ENCODE data around the gene SLC1A4. TPM values are rescaled to one million over a fixed set of nuclear protein-coding genes. Genes with fewer than 3 reads are reported as not detected.

The SLC1A4 gene
- total RNA-seq, 2 experiments from 2014 or later, result 61.7 to 113 TPM

GRCh38 chr2:64972426-64972825 lies 16.8 kb upstream of the SLC1A4 start:
- no peak for ATAC-seq
- CTCF ChIA-PET, result interaction anchor here (1.1 to 2.4 kb wide), 4 partner anchors 9 to 92 kb away, joined by 3 to 9 read pairs (median 4); partner anchors contain the start of gene SLC1A4
- Mint-ChIP-seq H3K36me3 (no peaks in the 10 kb centered on the region), H3K27me3 (peaks cover 3% of the 10 kb centered on the region), H3K4me1 (peaks cover under 1% of the 10 kb centered on the region), H3K4me3 (no peak overlapping the region), H3K27ac (no peak overlapping the region), H3K9me3 (ENCODE audit: low read depth) (no peaks in the 10 kb centered on the region)
- DNase-seq, result no peak

DNA sequence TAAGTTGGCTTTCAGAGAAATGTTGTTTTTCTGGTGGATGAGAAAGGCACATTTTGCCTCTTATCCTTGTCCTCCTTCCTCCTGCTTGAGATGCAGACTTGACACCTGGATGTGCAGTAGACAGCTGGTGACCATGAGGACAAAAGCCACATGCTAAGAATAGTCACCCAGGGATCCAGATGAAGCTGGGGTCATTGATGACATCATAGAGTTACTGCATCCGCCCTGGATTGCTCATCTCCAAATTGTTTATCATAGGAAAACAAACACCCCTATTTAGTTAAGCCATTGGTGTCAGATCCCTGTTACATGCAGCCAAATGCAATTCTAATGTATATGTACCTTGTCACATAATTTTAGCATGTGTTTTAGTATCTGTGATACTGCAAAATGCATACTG lies 16.3 kb upstream of the SLC1A4 start:
- Mint-ChIP-seq H3K4me3 (no peak overlapping the region), H3K27me3 (peaks cover 4% of the 10 kb centered on the region), H3K36me3 (no peaks in the 10 kb centered on the region), H3K4me1 (peaks cover 4% of the 10 kb centered on the region), H3K9me3 (ENCODE audit: low read depth) (no peaks in the 10 kb centered on the region), H3K27ac (no peak overlapping the region)
- DNase-seq (no peak), ATAC-seq (no peak)
- CTCF ChIA-PET, result interaction anchor here (1.1 to 2.4 kb wide), 4 partner anchors 9 to 92 kb away, joined by 3 to 9 read pairs (median 4); partner anchors contain the start of gene SLC1A4

DNA sequence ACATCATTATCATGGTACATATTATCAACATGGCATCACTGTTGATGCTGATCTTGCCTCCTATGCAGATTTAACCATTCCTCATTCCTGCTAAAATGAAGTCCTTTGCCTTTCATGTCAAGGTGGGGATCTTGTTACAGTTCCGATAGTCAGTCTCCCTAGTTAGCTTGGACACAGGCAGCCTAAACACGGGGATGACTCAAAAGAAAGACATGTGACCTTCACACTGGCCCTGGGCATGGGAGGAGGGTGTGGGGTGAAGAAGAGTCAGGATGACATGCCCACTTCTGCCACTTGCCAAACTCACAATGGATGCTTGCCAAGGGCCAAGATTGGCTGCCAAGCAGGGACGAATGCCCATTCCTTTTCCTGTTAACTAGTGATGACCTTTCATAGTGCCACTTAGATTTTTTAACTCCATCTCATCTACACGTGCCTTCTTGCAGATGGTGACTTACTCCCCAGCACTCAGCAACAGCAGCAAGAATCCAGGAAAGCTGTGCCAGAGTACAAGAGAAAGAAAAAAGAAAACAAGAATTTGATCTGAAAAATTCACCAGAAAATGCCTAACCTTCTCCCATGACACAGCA lies 13.9 kb upstream of the SLC1A4 start:
- Mint-ChIP-seq H3K9me3 (ENCODE audit: low read depth) (no peaks in the 10 kb centered on the region), H3K4me3 (no peak overlapping the region), H3K4me1 (peaks cover 25% of the 10 kb centered on the region), H3K27ac (no peak overlapping the region), H3K36me3 (no peaks in the 10 kb centered on the region), H3K27me3 (peaks cover 5% of the 10 kb centered on the region)
- DNase-seq (no peak), ATAC-seq (no peak)
- CTCF ChIA-PET, result no interaction called here

GRCh38 chr2:64976276-64976675 lies 12.9 kb upstream of the SLC1A4 start:
- ATAC-seq (no peak), DNase-seq (no peak)
- no peak overlapping the region for H3K27ac Mint-ChIP-seq
- peaks cover 31% of the 10 kb centered on the region for H3K4me1 Mint-ChIP-seq
- H3K27me3 Mint-ChIP-seq, result peaks cover 5% of the 10 kb centered on the region
- H3K36me3 Mint-ChIP-seq, result peaks cover 1% of the 10 kb centered on the region
- H3K9me3 Mint-ChIP-seq (ENCODE audit: low read depth), result no peaks in the 10 kb centered on the region
- CTCF ChIA-PET, result no interaction called here
- no peak overlapping the region for H3K4me3 Mint-ChIP-seq

GRCh38 chr2:64978514-64979268 lies 10.5 kb upstream of the SLC1A4 start:
- no peaks in the 10 kb centered on the region for H3K9me3 Mint-ChIP-seq (ENCODE audit: low read depth)

DNA sequence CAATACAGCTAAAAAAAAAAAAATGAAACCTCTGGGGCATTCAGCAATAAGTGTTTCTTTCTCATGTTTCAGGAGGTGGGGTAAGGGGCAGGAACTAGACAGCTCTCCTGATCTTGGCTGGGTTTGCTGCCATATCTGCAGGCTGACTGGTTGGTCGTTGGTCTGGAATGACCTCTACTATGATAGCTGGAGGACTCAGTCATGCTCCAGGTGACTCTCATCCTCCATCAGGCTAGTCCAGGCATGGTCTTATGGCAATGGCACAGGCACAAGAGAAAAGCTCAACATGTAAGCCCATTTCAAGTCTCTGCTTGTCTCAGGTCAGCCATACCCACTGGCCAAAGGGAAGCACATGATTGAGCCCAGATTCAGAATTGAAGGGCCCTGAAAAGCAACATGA lies 9.5 kb upstream of the SLC1A4 start:
- H3K4me3 Mint-ChIP-seq, result no peak overlapping the region
- H3K27me3 Mint-ChIP-seq, result peaks cover 8% of the 10 kb centered on the region
- peaks cover 64% of the 10 kb centered on the region for H3K4me1 Mint-ChIP-seq
- ATAC-seq (no peak), DNase-seq (no peak)
- no peaks in the 10 kb centered on the region for H3K9me3 Mint-ChIP-seq (ENCODE audit: low read depth)
- no peak overlapping the region for H3K27ac Mint-ChIP-seq
- H3K36me3 Mint-ChIP-seq, result peaks cover 7% of the 10 kb centered on the region
- CTCF ChIA-PET, result interaction anchor here (0.6 to 3.5 kb wide), 8 partner anchors 9 to 79 kb away, joined by 3 to 24 read pairs (median 4); no protein-coding TSS in a partner anchor

More at GRCh38 chr2:64978514-64979268, 10.5 kb upstream of the SLC1A4 start:
- Mint-ChIP-seq H3K36me3 (peaks cover 5% of the 10 kb centered on the region), H3K27ac (no peak overlapping the region), H3K4me3 (no peak overlapping the region), H3K4me1 (peaks cover 53% of the 10 kb centered on the region), H3K27me3 (peaks cover 5% of the 10 kb centered on the region)
- DNase-seq (no peak), ATAC-seq (peak; percentile 59)
- CTCF ChIA-PET, result interaction anchor here (0.7 to 3.5 kb wide), 14 partner anchors 10 to 80 kb away, joined by 3 to 24 read pairs (median 4); no protein-coding TSS in a partner anchor

DNA sequence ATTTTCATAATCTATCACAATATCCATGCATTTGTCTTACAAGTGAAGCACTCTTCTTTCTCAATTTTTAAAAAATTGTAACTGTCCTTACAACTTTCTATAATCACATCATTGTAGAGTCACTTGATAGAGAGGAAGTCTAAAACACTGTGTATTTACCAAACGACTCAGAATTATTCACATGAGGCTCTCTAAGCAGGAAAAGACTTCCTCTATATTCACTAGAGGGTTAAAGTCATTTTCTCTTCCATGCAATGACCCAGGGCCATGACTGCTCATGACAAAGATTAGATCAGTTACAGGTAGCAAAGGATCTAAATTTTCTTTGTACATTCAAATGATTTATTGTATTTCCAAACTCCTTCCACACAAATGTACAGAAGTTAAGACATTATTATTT lies 9.0 kb upstream of the SLC1A4 start:
- no peaks in the 10 kb centered on the region for H3K9me3 Mint-ChIP-seq (ENCODE audit: low read depth)
- CTCF ChIA-PET, result interaction anchor here (2.0 to 3.5 kb wide), 2 partner anchors 8 to 62 kb away, joined by 6 to 24 read pairs; no protein-coding TSS in a partner anchor

GRCh38 chr2:64982311-64982857 lies 6.8 kb upstream of the SLC1A4 start:
- Mint-ChIP-seq H3K27me3 (peaks cover 5% of the 10 kb centered on the region), H3K4me1 (peaks cover 90% of the 10 kb centered on the region), H3K9me3 (ENCODE audit: low read depth) (no peaks in the 10 kb centered on the region), H3K4me3 (peak overlapping the region; percentile 8), H3K27ac (peak overlapping the region; percentile 72), H3K36me3 (peaks cover 9% of the 10 kb centered on the region)
- DNase-seq (no peak), ATAC-seq (peak; percentile 56)
- CTCF ChIA-PET, result interaction anchor here (1.1 to 1.5 kb wide), 3 partner anchors 9 to 73 kb away, joined by 3 to 8 read pairs (median 3); no protein-coding TSS in a partner anchor

More for the DNA sequence above, 9.0 kb upstream of the SLC1A4 start:
- Mint-ChIP-seq H3K27me3 (peaks cover 8% of the 10 kb centered on the region), H3K4me1 (peaks cover 68% of the 10 kb centered on the region), H3K4me3 (no peak overlapping the region), H3K36me3 (peaks cover 7% of the 10 kb centered on the region), H3K27ac (no peak overlapping the region)
- no peak for DNase-seq
- no peak for ATAC-seq

DNA sequence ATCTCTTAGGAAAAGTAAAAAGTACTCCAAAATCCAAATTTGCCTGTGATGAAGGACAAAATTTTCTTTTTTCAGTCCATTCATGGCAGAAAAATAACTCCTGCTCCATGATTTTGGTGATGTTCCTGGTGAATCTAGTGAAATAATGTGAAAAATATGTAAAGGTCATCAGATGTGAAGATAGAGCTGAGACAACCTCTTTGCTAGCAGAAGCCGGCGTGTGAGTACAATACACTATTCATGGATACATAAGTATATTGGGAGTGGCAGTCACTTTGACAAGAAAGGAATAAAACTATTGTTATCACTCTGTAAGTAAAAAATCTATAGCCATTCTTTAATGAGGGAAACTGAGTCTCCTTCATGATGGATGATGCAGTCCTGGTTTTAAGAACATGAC lies 6.3 kb upstream of the SLC1A4 start:
- Mint-ChIP-seq H3K9me3 (ENCODE audit: low read depth) (no peaks in the 10 kb centered on the region), H3K4me1 (peaks cover 90% of the 10 kb centered on the region), H3K4me3 (no peak overlapping the region)

GRCh38 chr2:64985447-64985846 lies 3.8 kb upstream of the SLC1A4 start:
- peak overlapping the region; percentile 70 for H3K27ac Mint-ChIP-seq
- peaks cover 13% of the 10 kb centered on the region for H3K36me3 Mint-ChIP-seq
- ATAC-seq (no peak), DNase-seq (peak; percentile 43)
- H3K4me1 Mint-ChIP-seq, result peaks cover 72% of the 10 kb centered on the region
- H3K9me3 Mint-ChIP-seq (ENCODE audit: low read depth), result no peaks in the 10 kb centered on the region
- peak overlapping the region; percentile 4 for H3K4me3 Mint-ChIP-seq
- CTCF ChIA-PET, result interaction anchor here (1.0 to 3.0 kb wide), 3 partner anchors 21 to 70 kb away, joined by 3 to 14 read pairs (median 5); no protein-coding TSS in a partner anchor
- H3K27me3 Mint-ChIP-seq, result peaks cover 3% of the 10 kb centered on the region

More for the DNA sequence above, 6.3 kb upstream of the SLC1A4 start:
- CTCF ChIA-PET, result interaction anchor here (1.4 to 1.5 kb wide), 2 partner anchors 8 to 73 kb away, joined by 3 to 8 read pairs; no protein-coding TSS in a partner anchor
- Mint-ChIP-seq H3K27me3 (peaks cover 3% of the 10 kb centered on the region), H3K36me3 (peaks cover 9% of the 10 kb centered on the region), H3K27ac (peak overlapping the region; percentile 72)
- DNase-seq (no peak), ATAC-seq (no peak)

DNA sequence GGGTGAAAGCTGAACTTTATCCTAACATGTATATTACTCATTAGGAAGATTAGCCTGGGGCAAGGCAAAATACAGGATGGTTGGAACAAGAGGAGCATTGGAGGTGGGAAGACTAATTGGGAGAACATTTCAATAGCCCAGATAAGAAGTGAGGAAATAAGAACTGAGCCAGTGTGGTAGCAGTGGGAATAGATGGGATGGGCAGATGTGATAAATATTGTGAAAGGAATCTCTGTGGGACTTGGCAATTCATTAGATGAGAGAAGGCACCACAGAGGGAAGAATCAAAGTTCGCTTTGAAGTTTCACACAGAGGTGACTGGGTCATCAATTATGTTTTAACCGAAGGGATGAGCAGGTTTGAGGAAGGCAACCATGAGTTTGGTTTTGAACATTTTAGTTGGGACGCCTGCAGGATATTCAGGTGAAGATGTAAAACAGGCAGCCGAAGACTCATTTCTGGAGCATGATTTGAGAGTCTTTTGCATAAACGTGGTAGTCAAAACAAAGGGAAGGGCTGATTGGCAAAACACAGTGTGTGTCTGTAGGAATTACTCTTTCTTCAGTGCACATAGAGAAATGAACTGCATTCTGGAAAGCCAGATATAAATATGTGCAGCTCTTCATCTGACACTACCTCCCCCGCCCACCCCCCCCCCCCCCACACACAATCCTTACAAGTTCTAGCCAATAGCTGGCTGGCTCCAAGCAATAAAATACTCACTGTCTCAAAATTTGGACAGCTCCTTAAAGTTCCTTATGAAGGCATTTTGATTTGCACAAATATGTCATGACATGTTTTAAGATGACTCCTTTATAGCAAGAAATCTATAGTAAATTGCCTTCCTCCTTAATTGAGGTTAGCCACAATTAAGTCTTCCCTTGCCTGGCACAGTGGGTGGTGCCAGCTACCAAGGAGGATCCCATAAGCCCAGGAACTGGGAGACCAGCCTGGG lies 1.9 kb upstream of the SLC1A4 start:
- CTCF ChIA-PET, result interaction anchor here (0.6 to 6.6 kb wide), 10 partner anchors 8 to 380 kb away, joined by 3 to 50 read pairs (median 4); partner anchors contain the start of gene CEP68
- Mint-ChIP-seq H3K27me3 (peaks cover 3% of the 10 kb centered on the region), H3K9me3 (ENCODE audit: low read depth) (no peaks in the 10 kb centered on the region), H3K27ac (peak overlapping the region; percentile 68), H3K36me3 (peaks cover 25% of the 10 kb centered on the region), H3K4me3 (peak overlapping the region; percentile 75), H3K4me1 (peaks cover 72% of the 10 kb centered on the region)
- ATAC-seq (no peak), DNase-seq (no peak)

DNA sequence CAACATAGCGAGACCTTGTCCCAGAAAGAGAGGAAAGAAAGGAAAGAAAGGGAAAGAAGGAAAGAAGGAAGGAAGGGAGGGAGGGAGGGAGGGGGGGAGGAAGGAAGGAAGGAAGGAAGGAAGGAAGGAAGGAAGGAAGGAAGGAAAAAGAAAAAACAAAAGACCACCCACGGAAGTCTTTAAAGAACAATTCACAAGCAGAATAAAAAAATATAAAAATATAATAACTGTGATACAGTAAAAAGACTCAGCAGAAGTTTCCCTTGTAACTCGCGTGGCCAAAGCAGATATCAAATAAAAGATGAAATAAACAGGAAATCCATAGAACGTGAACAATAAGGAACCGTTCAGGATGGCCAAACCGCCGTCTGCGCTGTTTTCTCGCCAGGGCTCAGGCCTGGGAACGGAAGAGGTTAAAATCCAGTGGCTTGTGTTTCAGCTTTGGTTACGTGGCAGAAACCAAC lies 1.2 kb upstream of the SLC1A4 start:
- H3K27me3 Mint-ChIP-seq, result peaks cover 3% of the 10 kb centered on the region
- H3K36me3 Mint-ChIP-seq, result peaks cover 31% of the 10 kb centered on the region
- peak overlapping the region; percentile 75 for H3K4me3 Mint-ChIP-seq
- DNase-seq (no peak), ATAC-seq (no peak)
- peaks cover 73% of the 10 kb centered on the region for H3K4me1 Mint-ChIP-seq
- H3K9me3 Mint-ChIP-seq (ENCODE audit: low read depth), result no peaks in the 10 kb centered on the region
- peak overlapping the region; percentile 78 for H3K27ac Mint-ChIP-seq
- CTCF ChIA-PET, result interaction anchor here (0.9 to 6.6 kb wide), 11 partner anchors 9 to 381 kb away, joined by 3 to 50 read pairs (median 4); partner anchors contain the start of gene CEP68

Data from activated CD8-positive, alpha-beta memory T cell treated with anti-CD3 and anti-CD28 coated beads, Interleukin-2, amount 10 ng/mL, durations not matched to agents 7 days and 5 days (primary cell).